ENCODE measurements around the gene RBFOX2.
"Not testable (repeated sequence)": the region's sequence is repeated elsewhere in the genome, so short reads cannot be mapped to it uniquely, and the experiment has no call there.

Gene RBFOX2

GRCh38 chr22:35733791-35734516 is 294.7 kb downstream of the RBFOX2 start:
- no peak for DNase-seq (ENCODE audit: low spot score)

DNA sequence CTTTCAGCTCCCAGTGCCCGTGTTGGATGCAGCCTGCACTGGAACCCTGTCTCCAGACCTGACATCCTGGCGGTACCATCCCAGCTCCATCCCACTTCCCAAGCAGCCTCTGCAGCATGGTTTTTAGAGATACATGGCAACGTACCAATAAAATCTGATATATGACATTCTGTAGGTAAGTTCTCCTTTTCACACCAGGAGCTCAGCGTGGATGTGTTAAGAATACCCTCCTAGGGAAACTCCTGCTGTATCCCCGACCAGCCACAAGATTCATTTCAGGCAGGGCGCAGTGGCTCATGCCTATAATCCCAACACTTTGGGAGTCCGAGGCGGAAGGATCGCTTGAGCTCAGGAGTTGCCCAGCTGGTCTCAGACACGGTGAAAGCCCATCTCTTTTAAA is 295.6 kb downstream of the RBFOX2 start:
- DNase-seq (ENCODE audit: low spot score) = no peak

DNA sequence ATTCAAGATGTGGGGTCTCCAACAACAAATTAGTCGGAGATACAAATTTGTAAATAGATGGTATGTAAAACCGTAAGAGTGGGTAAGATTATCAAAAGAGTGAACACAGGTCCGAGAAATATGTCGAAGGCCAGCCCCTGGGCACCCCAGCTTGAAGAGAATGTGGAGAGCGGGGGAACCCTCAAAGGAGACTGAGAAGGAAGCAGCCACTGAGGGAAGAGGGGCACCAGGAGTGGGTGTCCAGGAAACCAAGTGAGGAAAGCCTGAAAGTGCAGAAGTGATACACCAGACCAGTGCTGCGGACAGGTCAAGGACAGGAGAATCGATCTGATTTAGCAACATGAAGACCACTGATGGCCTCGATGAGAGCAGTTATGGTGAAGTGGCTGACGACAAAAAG is 296.5 kb downstream of the RBFOX2 start:
- no peak for DNase-seq (ENCODE audit: low spot score)

DNA sequence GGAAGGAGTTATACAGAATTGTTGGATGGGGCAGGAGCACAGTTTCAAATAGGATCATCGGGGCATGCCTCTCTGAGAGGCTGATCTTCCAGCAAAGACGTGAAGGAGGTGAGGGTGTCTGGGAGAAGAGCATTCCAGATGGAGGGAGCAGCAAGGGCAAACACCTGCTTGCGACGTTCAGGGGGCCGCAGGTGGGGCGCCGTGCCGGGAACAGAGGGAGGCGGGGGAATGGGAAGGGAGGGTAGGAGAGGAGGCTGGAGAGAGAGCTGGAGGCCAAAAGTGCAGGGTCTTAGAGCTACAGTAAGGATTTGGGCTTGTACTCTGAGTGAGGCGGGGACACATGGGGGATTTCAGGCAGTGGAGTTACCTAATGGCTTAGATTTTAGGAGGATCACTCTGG is 297.3 kb downstream of the RBFOX2 start:
- no peak for DNase-seq (ENCODE audit: low spot score)

DNA sequence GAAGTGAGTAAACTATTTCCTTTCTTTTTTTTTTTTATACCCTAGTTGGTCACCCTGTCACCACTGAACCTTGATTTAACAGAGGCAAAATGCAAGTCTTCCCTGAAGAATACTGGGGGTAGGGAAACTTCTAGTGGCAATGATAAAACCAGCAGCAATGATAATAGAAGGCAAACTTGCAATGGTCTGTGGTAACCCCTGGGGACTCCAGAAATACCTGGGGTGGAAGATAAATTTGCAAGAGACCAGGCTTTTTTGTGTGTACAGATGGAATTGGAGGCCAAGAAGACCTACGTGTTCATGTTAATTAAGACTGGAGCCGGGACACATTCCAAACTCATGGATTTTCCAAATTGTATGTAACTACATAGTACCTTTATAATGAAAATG is 299.3 kb downstream of the RBFOX2 start:
- DNase-seq (ENCODE audit: low spot score) = no peak

GRCh38 chr22:35728639-35729308 is 299.9 kb downstream of the RBFOX2 start:
- DNase-seq (ENCODE audit: low spot score) = no peak

DNA sequence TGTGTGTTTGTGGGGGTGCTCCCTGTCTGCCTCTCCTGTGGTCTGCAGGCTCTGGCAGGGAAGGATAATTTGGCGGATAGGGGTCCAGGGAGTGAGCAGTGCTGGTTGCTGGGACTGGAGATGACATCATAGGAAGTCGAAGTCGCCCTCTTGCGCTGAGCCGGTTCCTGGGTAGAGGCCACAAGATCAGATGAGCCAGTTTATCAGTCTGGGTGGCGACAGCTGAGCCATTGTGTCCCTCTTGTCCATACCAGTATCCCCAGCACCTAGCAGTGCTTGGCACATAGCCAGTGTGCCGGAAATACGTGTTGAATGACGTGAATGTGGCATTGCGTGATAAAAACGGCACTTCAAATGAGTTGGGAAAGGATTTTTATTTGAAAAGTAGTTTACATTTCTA is 301.2 kb downstream of the RBFOX2 start:
- no peak for DNase-seq (ENCODE audit: low spot score)

- DNase-seq (ENCODE audit: low spot score) = no peak
Measured at GRCh38 chr22:35726933-35727332, 301.7 kb downstream of the RBFOX2 start.

GRCh38 chr22:35726398-35726797 is 302.2 kb downstream of the RBFOX2 start:
- no peak for DNase-seq (ENCODE audit: low spot score)

GRCh38 chr22:35725521-35725920 is 303.1 kb downstream of the RBFOX2 start:
- DNase-seq (ENCODE audit: low spot score) = no peak

DNA sequence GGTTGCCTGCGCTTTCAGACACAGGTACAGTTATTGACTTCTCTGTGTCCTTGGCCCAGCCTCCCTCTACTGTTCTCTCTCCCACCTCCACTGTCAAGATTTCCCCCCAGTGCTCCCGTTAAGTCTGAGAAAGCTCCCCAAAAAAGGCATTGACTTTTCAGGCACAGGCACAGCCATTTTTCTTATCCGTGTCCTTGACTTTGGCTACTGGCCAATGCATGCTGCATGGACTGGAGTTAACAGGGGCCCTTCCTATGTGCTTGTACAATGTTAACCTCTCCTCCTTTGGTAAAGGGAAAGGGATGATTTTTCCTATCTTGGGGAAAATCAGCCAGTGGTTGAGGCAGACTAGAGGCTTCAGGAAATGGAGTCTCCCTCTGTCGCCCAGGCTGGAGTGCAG is 306.7 kb downstream of the RBFOX2 start:
- DNase-seq (ENCODE audit: low spot score) = no peak

GRCh38 chr22:35719212-35719875 is 309.3 kb downstream of the RBFOX2 start:
- no peak for DNase-seq (ENCODE audit: low spot score)

DNA sequence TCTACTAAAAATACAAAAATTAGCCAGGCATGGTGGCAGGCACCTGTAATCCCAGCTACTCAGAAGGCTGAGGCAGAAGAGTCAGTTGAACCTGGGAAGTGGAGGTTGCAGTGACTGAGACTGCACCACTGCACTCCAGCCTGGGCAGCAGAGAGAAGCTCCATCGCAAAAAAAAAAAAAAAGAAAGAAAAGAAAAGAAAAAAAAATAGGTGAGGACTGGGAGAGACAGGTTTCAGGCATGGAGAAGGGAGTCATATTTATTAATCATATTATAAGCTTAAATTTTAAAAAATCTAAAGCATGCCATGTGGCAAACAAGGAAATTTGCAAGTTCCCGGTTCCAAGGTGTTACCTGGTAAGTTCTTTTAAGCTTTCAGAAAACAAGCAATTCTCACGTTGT is 311.1 kb downstream of the RBFOX2 start, which contains the start of gene APOL5:
TSS of gene APOL5 (plus strand) at position 301 of the 400 bp plus-strand sequence. CDS start at position 301, 0 bp downstream.
- DNase-seq (ENCODE audit: low spot score) = no peak

- no peak for DNase-seq (ENCODE audit: low spot score)
Measured at GRCh38 chr22:35712672-35713071, 316.0 kb downstream of the RBFOX2 start.

- no peak for DNase-seq (ENCODE audit: low spot score)
Measured at GRCh38 chr22:35711336-35711735, 317.3 kb downstream of the RBFOX2 start.

DNA sequence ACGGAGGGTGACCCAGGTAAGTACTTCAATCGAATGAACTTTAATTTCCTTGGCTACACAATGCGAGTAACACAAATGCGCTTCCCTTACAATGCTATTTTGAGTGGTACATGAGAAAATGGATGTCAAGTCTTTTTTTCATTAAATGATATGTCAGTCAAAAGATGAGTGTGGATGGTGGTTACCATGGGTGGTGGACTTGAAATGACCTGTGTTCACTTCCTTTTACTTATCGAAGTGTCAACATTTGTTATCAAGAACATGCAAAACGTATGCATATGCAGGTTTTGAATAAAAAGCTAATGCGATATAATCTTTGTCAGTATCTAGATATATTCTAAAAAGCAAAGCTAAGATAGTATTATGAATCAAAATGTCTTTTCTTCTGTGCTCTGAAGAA is 319.7 kb downstream of the RBFOX2 start:
- no peak for DNase-seq (ENCODE audit: low spot score)

DNA sequence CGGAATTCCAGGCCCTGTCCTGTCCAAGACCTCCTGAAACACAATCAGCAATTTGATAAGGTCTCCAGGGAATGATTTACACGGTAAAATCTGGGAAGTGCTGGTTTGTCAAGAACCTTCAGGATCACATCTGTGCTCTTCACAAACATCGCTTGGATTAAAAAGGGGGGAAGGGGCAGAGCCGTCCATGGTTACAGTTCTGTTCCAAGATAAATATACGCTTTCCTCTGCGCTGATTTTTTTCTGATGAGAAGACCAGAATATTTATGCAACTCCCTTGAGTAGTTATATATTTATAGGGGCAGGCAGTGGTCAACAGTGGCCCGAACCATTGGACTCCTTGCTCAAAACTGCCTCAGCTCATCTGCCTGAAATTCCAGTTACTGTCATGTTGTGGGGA is 320.2 kb downstream of the RBFOX2 start:
- DNase-seq (ENCODE audit: low spot score) = no peak

- no peak for DNase-seq (ENCODE audit: low spot score)
Measured at GRCh38 chr22:35705141-35705540, 323.5 kb downstream of the RBFOX2 start.

DNA sequence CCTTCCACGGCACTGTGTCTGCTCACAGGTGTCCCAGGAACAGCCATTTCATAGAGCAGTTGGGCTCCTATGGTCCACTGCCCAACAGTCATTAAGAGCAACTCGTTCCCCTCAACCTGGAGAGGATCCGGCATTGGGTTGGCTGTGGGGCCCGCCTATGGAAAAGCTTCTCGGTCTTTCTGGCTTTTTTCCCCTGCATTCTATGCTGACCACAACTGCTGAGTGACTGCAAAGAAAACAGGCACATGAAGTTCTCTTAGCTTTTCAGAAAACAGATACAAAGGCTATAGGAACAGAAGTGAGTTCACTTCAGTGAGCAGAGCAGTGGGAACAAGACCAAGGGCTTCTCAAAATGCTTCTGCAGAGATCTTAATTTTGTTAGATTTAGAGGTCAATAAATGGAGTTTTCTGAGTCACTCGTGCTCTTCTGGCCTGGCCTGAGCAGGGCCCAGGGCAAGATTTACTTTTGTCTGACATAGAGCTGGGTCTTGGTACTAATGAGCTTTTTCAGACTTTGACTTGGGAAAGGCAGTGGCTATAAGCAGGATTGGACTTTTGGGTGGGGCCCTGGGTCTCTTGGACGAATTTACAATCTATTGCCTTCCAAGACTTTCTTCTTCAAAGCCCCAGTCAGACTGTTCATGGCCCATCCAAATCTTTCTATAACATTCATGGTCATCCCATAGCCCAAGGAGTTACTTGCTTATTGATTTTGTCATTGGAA is 324.6 kb downstream of the RBFOX2 start:
- DNase-seq (ENCODE audit: low spot score) = no peak

DNA sequence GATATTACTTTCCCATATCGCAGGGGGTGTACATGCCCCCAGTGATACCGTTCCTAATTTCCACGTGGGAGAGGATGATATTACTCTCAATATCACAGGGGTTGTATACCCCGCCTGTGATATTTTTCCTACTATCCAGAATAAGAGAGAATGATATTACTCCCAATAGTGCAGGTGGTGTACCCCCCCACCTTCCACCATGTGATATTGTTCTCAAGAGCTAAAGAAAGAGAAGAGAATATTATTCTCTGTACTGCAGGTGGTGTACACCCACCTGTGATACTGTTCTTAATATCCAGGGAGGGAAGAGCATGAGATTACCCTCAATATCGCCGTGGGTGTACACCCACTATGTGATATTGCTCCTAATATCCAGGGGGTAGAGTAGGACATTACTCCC is 328.8 kb downstream of the RBFOX2 start:
- not testable (repeated sequence) for DNase-seq (ENCODE audit: low spot score)

GRCh38 chr22:35697142-35697541 is 331.5 kb downstream of the RBFOX2 start:
- no peak for DNase-seq (ENCODE audit: low spot score)

- no peak for DNase-seq (ENCODE audit: low spot score)
Measured at GRCh38 chr22:35695202-35695601, 333.4 kb downstream of the RBFOX2 start.

- DNase-seq (ENCODE audit: low spot score) = no peak
Measured at GRCh38 chr22:35690001-35690400, 338.6 kb downstream of the RBFOX2 start.

Measured in HuH-7.5 (cell line).